ENCODE measurements around the gene FST.

FST gene, protein sequence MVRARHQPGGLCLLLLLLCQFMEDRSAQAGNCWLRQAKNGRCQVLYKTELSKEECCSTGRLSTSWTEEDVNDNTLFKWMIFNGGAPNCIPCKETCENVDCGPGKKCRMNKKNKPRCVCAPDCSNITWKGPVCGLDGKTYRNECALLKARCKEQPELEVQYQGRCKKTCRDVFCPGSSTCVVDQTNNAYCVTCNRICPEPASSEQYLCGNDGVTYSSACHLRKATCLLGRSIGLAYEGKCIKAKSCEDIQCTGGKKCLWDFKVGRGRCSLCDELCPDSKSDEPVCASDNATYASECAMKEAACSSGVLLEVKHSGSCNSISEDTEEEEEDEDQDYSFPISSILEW

DNA sequence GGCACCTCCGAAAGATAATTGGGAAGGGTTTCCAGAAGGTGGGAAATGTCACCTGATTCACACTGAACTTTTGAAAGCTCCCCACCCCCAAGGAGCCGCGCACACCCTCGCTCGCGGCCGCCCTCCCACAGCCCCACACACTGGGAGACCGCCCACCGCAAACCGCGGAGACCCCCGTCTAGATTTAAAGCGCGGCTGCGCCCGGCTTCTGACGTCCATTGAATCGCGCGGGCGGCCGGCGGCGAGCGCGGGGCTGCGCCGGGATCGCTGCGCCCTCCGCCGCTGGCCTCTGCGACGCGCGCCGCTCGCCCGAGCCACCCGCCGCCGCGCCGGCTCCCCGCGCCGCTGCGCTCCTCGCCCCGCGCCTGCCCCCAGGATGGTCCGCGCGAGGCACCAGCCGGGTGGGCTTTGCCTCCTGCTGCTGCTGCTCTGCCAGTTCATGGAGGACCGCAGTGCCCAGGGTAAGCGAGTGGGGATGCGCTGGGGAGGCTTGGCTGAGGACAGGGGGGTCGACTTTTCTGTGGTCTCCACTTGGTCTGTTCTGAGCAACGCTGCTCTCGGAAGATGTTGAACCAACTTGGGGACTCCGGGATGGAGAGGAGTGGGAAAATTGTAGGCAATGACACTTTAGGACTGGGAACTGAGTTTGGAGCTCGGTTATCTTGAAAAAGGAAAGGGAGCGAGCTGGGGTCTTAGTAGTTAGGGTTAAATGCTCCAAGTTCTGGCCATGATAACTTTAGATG, at the start of gene FST:
Gene FST, plus strand, starts transcription at position 214 of the 743 bp plus-strand sequence. Its CDS starts 163 bp downstream, at position 377.
- DNase-seq (ENCODE audit: low read depth in 2 of 2, low spot score in 1 of 2): no peak

DNA sequence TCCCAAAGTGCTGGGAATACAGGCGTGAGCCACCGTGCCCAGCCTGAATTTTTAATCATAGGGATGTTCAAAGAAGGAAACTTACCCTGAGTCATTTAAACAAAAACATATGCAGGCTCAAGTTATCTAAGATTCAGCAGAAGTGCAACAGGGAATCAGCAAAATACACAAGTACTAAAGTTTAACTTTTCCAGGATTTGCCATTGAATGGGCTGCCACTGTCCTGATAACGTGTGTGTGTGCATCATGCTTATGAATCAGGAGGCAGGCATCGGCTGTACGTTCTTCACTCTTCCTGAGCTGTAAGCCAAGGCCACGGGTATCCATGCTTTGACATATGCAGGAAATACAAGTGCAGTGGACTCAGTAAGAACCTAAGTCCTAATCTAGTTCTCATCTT, 48.8 kb upstream of the FST start:
- no peak for DNase-seq (ENCODE audit: low read depth in 2 of 2, low spot score in 1 of 2)

DNA sequence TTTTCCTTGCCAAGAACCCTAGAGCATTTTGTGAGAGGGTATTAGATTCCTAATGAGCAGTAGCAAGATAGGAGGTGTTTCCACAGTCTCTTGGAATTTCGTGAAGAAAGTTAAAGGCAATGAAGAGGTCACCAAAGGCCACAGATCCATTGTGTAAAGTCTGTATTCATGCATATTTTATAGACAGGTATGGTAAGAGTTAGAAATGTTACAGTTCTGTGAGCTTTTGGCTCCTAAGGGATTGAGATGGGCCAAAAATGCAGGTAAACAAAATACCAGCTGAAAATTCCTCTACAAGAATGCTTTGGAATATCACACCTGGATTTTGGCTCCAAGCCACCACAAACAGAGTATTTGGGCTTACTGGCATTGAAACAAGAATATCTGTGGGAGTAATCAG, 47.4 kb upstream of the FST start:
- no peak for DNase-seq (ENCODE audit: low read depth in 2 of 2, low spot score in 1 of 2)

DNA sequence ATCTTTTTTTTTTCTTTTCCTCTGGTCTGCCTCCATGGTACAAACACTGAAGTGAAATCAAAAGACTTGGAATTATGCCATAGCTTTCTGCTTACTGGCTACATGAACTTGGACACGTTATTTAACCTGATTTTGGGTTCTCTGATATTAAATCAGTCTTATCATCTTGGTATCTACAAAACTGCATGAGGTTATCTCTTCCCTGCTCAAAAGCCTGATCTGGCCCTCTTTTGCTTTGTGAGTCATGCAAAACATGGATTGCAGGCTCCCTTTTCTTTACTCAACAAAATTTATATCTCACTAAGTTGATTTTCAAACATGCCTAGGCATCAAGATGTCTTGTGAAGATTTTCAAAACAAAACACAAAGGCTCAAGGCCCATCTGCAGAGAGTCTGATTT, 45.9 kb upstream of the FST start:
- DNase-seq (ENCODE audit: low read depth in 2 of 2, low spot score in 1 of 2): no peak

DNA sequence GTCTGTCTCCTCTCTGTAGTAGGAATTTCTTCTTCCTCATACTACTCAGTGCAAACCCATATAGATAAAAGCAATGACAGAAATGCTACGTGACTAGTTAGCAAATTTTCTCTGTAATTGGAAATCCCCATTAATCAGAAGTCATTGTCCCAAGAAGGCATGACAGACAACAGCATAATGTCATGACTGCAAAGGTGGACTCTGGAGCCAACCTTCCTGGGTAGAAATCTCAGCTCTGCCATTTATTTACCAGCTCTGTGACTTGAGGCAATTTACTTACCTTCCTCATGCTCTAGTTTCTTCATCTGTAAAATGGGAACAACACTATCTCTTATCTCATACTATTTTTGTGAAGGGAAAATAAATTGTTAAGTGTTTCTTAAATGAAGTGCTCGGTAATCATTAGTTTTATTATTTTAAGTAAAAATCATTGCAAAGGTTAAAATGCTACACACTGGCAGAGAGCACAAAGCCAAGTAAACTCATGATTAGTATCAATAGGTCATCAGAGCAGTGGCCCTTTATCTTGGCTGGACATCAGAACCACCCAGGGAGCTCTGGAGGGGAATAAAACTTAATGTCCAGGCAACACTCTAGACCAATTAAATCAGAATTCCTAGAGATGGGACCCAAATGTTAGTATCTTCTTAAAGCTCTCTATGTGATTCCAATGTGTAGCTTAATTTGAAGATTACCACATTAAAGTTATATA, 43.8 kb upstream of the FST start:
- DNase-seq (ENCODE audit: low read depth in 2 of 2, low spot score in 1 of 2): no peak

DNA sequence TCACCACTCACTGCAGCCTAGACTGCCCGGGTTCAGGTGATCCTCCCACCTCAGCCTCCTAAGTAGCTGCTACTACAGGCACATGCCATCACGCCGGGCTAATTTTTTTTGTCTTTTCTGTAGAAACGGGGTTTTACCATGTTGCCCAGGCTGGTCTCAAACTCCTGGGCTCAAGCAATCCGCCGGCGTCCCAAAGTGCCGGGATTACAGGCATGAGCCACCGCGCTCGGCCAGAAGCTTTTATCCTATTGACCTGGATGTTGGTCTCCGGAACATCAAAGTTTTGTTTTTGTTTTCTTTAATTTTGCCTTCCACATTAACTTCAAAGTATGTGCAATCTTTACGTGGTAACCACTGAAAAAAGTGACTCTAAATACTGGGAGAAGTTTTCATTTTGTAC, 42.4 kb upstream of the FST start:
- DNase-seq (ENCODE audit: low read depth in 2 of 2, low spot score in 1 of 2): no peak

DNA sequence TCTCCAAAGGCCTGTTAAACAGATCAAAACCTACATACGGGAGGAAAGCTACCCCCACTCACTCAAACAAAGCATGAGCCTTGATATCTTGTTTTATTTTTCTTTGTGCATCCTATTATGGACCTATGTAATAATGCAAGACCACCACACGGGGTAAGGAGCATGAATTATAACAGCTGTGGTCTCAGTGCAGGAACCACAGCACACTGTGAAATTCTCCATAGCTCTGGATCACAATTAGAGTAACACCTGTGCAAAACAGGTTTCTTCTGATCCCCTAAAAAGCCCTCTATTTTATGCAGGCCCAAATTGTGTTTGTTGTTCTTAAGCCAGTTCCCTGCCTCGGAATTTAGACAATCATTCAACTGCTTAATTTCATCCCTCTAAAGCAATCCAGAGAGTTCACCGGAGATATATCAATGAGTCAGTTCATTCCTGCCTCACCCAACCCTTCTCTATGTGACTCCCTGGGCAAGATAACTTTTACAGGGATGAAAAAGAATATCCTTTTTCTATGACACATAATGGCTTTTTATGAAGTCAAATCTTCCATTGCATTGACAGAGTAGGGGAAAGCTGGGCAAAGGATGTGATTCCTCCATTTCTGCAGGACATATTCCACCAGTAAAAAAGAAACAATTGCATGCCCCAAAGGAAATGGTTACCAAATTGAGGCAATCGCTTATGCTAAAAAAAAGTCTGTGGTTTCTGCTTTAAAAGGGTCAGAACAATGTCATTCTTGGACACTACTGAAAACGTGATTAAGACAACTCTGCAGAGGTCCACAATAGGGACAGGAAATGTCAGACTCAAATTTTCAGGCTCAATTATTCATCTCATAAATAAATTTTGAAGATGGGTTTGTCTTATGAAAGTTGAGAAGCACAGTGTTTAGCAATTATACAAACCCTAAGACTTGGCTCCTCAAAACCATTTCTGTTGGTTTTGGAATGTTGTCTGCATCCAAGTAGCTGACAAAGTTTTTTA, 41.6 kb upstream of the FST start:
- no peak for DNase-seq (ENCODE audit: low read depth in 2 of 2, low spot score in 1 of 2)

DNA sequence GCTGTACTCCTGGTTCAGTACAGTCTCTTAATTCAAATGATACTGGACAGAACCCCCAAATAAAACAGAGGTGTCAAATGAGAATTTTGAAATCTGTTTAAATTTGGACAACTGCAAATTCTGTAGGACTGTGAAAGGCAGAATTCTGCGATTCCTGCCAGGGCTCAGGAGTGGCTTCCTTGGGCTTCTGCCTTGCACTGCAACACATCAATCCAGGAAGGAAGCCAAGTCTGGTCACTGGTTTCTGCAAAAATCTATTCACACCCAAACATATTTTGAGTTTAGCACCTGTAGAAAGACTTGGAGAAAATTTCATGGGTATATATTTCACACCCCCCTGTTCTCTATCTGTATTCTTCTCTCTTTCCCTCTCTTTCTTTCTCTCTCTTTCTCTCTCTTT, 37.5 kb upstream of the FST start:
- DNase-seq (ENCODE audit: low read depth in 2 of 2, low spot score in 1 of 2): no peak

DNA sequence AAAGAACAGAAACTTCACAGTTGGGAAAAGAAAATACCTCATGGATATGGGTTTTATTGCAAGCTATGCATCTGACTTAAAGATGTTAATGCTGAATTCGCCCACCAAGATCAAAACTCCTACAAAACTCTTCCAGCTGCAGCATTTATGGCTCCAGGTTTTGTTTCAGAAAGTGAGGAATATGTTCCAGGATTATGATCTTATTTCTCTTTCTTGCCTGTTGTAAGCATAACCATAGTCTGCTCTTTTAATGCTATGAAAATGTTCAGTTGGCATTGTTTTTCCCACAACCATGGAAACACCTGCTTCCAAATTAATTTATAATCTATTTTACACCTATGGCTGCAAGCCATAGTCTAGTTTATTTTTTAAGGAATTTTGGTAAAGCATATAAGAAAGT, 34.9 kb upstream of the FST start:
- DNase-seq (ENCODE audit: low read depth in 2 of 2, low spot score in 1 of 2): no peak

DNA sequence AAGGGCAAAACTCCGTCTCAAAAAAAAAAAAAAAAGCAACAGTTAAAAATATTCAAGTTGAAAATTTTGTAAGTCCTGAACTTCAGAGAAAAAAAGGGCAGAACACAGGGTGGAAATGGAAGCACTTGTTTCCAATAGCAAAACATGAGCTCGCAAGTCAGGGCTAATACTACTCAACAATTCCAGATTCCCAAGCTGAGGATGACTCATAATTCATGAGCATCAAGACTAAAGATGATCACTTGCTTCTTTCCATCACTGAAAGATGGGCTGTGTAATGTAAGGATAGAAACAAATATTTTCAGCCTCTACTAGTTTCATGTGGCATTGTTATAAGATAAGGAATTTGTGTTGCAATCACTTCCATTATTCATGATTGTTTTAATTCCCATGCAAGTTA, 33.5 kb upstream of the FST start:
- no peak for DNase-seq (ENCODE audit: low read depth in 2 of 2, low spot score in 1 of 2)

DNA sequence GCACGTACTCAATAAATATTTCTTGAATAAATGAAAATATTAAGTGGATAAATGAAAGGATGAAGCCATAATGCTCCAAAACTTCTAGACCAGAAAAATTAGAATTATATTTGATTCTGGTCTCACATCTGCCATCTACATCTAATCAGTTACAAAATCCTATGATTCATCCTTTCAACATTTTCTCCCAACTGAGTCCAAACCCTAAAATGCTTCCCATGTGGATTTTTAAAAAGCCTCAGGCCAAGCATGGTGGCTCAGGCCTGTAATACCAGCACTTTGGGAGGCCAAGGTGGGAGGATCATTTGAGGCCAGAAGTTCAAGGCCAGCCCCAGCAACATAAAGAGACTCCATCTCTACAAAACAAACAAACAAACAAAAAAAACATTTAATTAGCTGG, 31.6 kb upstream of the FST start:
- no peak for DNase-seq (ENCODE audit: low read depth in 2 of 2, low spot score in 1 of 2)

DNA sequence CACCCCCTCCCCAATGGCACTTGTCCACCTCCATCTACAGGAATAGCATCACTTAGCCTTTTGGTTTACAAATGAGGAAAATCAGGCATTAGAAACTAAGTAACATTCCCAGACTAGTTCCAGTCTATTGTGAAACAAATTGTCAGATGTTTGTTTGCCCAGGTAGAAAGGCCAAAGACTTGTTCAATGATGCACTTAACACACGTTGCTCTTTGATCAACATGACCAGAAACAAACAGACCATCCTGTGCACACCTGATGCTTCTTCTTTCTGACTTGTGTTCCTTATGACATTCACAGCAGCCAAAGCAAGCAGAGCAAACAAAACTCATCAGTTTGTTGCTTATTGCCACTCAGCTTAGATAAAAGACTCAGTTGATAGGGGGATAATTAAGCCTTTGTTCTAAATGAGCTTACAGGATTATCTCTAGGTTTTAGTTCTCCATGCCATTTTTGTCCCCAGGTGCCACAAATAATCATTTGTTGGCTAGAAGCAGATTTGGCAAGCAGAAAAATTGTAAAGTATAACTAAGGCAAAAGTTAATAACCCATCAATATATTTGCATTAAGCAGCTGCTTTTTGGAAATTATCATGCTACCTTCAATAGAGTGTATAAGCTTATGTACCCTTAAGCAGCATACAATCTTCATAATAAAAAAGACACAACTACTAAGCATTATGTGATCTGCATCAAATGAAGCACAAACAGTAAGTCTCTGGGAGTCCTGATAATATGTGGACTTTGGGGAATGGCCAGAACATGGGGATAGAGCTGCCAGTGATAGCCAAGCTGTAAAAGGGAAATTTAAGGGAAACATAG, 26.3 kb upstream of the FST start:
- no peak for DNase-seq (ENCODE audit: low read depth in 2 of 2, low spot score in 1 of 2)

DNA sequence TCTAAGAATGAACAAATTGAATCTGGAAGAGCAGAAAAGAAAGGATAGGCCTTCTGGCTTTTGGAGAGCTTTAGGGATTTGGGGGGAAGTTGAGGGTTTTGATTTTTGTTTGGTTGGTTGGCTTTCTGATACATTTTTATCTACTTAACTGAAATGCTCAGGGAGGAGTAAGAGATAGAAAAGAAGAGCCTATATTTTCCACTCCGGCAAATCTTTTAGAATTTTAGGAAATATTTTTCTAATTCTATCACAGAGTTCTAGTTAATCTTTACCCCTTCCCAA, 25.8 kb upstream of the FST start:
- no peak for DNase-seq (ENCODE audit: low read depth in 2 of 2, low spot score in 1 of 2)

DNA sequence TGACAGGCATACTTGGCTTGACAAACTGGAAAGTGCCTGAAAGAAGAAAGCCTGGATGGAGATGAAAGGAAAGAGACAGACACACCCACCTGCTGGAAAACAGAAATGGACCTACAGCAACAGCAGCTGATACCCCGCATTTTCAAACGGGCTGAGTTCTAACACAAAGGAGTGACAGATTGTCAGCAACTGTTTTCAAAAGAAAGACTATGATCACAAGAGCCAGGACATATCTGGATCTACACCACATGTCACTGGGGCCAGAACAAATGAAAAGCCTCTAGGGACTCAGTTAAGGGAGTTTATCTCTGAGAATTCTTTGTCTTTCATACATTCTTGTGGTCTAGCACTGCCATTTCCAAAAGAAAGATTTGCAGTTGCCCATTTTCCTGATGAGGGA, 24.1 kb upstream of the FST start:
- no peak for DNase-seq (ENCODE audit: low read depth in 2 of 2, low spot score in 1 of 2)

DNA sequence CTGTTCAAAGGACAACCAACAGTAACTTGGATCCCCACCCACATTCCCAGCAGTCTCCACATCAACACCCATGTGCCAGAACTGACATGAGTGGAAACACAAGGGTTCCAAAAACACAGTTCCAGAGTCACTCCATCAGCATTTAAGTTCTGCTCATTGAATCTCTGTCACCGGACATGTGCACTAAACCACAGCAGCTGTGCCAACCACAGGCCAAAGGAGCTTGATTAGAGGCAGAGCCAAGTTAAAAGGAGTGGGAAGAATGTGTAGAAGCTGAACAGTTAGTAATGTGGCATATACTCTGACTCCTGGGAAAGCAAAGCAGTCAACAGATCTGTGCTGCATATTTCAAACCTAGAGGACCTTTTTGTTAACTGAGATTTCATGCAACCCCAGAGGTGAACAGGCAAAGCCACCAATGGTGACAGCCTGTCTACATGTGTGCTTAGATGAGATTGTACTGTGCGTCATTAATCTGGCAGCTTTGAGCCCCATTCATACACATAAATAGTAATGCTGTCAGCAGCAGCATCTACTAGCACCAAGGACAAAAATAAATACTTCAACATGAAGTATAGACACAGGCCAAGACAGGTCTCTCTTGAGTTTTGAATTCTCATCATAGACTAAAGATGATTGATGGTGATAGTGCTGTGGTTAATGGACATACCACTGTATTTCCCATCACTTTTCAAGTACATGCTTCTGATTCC, 16.4 kb upstream of the FST start:
- DNase-seq (ENCODE audit: low read depth in 2 of 2, low spot score in 1 of 2): no peak

DNA sequence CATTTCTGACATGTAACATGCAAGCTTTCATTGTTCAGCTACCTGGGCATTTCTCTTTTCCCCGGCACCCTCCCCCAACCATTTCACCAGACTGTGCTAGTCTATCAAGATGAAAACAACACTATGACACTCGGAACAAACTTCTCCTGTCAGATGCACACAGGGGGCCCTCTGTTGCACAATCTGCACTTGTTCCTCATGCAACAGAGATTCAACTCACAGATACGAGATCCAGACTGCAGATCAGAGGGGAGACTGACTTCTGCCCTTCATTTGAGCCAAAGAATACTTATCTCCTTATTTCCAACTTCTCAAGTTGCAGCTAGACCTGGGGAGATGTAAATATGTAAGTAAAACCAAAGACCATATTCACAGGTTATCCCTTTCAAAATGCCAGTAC, 15.7 kb upstream of the FST start:
- DNase-seq (ENCODE audit: low read depth in 2 of 2, low spot score in 1 of 2): no peak

DNA sequence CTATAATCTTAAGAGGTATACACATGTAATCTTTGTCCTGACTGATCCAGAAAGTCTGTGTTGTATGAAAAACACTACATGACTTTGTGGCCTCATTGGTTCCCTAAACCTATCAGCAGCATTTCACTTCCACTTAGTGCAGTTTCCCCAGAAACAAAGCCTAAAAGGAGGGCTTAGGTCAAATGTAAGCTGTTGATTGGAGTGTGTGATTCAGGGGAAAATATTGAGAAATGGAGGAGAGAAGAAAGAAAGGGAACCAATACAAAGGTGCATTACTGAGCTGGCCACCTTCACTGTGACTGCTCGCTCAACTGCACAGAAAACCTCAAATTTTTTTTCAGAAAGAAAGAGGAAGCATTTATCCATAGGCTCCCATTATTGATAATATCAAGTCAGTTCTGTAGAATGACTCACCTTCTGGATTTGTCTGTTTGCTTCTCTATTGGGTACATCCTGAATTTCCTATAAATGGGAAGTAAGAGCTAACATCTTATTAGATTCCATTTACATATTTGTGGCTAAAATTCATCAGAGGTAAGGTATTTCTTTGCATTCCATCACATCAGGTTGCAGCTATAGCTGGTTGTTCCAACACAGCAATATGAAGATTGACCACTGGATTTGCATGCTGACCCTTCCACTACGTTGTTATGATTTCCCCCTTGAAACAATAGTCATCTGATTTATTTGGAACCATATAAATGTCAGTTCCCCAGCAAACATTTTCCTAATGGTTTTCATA, 10.3 kb upstream of the FST start:
- DNase-seq (ENCODE audit: low read depth in 2 of 2, low spot score in 1 of 2): no peak

DNA sequence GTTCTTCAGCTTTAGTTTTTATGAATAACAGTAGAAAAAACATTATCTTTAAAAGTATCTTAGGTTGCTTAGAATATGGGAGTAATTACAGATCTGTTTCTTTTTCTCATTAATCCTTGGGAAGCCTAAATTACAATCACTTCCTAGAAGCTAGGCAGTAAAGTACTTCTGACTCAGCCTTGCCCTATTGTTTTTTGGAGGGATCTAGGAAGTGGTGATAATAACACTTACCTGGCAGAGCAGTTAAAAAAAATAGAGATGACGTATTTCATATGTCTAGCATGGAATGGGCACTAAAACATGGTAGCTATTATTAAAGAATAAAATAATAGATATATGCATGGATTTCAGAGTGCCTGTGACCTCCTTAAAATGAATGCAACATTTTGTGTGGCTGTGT, 8.2 kb upstream of the FST start:
- DNase-seq (ENCODE audit: low read depth in 2 of 2, low spot score in 1 of 2): no peak

Data from stimulated activated CD8-positive, alpha-beta memory T cell treated with anti-CD3 and anti-CD28 coated beads, Interleukin-4, amount 100 ng/mL, for 4 hours (primary cell).